SK-N-MC (cell line): ENCODE measurements around the gene STK32B.

Experiments
- EZH2 ChIP-seq: fragments of 200-600 bp; sonication (generic); IDR thresholded peaks from one replicate; pipeline ENCODE4 v1.6.1; 2017; ENCODE audit warnings: antibody characterized with exemption
- FOXP2 ChIP-seq: optimal IDR thresholded peaks from 2 replicates; pipeline ENCODE3; 2011; ENCODE audit warnings: mild to moderate bottlenecking, moderate library complexity; ENCODE audit not compliant: insufficient read depth; ENCODE audit errors: extremely low read length, control extremely low read depth
- POLR2AphosphoS5 ChIP-seq: IDR thresholded peaks from 2 replicates; pipeline ENCODE4 v1.6.1; 2012; ENCODE audit warnings: mild to moderate bottlenecking, low read depth, low read length, borderline replicate concordance

DNA sequence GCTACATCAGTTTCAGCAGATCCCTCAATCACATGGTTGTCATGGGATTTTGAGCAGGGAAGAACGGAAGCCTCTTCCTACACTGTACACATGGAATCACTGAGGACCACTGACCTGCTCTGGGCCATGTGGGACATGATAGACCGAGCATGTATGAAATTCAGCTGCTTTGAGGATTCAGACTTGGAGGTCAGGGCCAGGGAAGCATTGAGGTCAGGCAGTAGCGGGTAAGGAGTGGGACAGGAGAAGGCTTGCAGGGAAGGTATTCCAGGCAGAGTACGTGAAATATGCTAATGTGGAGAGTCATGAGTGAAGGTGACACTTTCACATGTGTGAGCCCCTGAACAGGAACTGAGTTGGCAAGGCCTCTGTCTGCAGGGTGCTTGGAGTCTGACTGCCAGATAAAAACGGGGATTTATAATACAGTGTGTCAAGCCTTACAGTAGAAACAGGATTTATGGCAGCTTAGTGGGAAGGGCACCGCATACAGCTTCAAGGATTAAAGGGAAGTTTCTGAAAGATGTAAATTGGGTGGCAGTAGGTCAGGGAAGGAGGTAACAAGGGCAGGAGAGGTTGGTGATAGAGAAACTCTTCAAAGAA lies 111.7 kb downstream of the STK32B start:
- TF ChIP-seq POLR2AphosphoS5 (no peak), EZH2 (no peak), FOXP2 (no peak)
